K562 (cell line): ENCODE data around the gene ENDOU. TPM values are rescaled to one million over a fixed set of nuclear protein-coding genes. Genes with fewer than 3 reads are reported as not detected.

Experiments
- ATAC-seq: fragments of 200-7000 bp; cut with Tn5 transposase; 3 replicates; pipeline ENCODE4 v1.9.1; 2020; ENCODE audit warnings: moderate library complexity
- BruUV-seq: library from RNA; stranded (reverse); fragments of 400-500 nt; replicated peaks from 2 replicates; lab custom pipeline; 2021; lab: Mats Ljungman, UMichigan
- CTCF ChIA-PET: fragments of 300-600 bp; formaldehyde crosslinking; extraction: SDS; loops from one replicate; lab custom pipeline; 2021; ENCODE audit warnings: low intra/inter-chr PET ratio; lab: Yijun Ruan, JAX
- POLR2A ChIA-PET: fragments of 300-600, 350-650 bp; sonication (Branson Sonifier 250); formaldehyde crosslinking; extraction: SDS; loops from one replicate; lab custom pipeline; 2021; ENCODE audit warnings: antibody characterized with exemption, inconsistent platforms; lab: Yijun Ruan, JAX
- DNase-seq, 4 experiments: peaks; one replicate each; pipeline versions ENCODE4 v3.0.0 to v3.0.0-alpha.2; 2011 to 2018; ENCODE audit warnings: low spot score in 3 of 4, mixed read lengths in 3 of 4; ENCODE audit errors: extremely low read depth in 1 of 4
- FAIRE-seq: peaks from 2 replicates; lab custom pipeline; 2011; peaks lifted over from hg19 to GRCh38; lab: Jason Lieb, UNC
- H2AFZ ChIP-seq: 2 replicates; pipeline ENCODE4 v1.6.0; 2011; ENCODE audit warnings: low read depth, low read length, control low read depth, inconsistent platforms
- H3K27ac ChIP-seq: fragments of 200-600 bp; 3 replicates; pipeline ENCODE4 v1.8.0; 2011; ENCODE audit warnings: low read depth, mild to moderate bottlenecking, control low read depth, inconsistent platforms, low read length, moderate library complexity, mixed read lengths; ENCODE audit errors: extremely low read depth
- H3K27me3 ChIP-seq, 2 experiments: fragments of 300-600 bp in 1 of 2; 2 replicates in 1 of 2; 3 replicates in 1 of 2; pipeline versions ENCODE4 v1.6.0 to v1.8.0; 2011; ENCODE audit warnings: inconsistent platforms in 2 of 2, low read length in 2 of 2, mild to moderate bottlenecking in 1 of 2, mixed read lengths in 1 of 2, moderate library complexity in 1 of 2; ENCODE audit not compliant: control insufficient read depth in 2 of 2, insufficient read depth in 2 of 2
- H3K36me3 ChIP-seq: fragments of 300-600 bp; 3 replicates; pipeline ENCODE4 v1.8.0; 2011; ENCODE audit warnings: mild to moderate bottlenecking, low read length, inconsistent platforms; ENCODE audit not compliant: control insufficient read depth, insufficient read depth
- H3K4me1 ChIP-seq, 2 experiments: fragments of 200-600 bp in 1 of 2; replicated peaks in 1 of 2; 2 replicates in 1 of 2; 3 replicates in 1 of 2; pipeline versions ENCODE4 v1.5.1 to v1.8.0; 2011; ENCODE audit warnings: inconsistent platforms in 2 of 2, low read length in 2 of 2, mild to moderate bottlenecking in 1 of 2, mixed read lengths in 1 of 2, moderate library complexity in 1 of 2; ENCODE audit not compliant: control insufficient read depth in 2 of 2, insufficient read depth in 2 of 2
- H3K4me2 ChIP-seq: 2 replicates; pipeline ENCODE4 v1.6.1; 2011; ENCODE audit warnings: low read length, control low read depth, inconsistent platforms, mixed read lengths; ENCODE audit not compliant: insufficient read depth
- H3K4me3 ChIP-seq: fragments of 200-600 bp; sonication (generic), shearing (Covaris generic); 2 replicates; pipeline ENCODE4 v1.5.1; 2016; ENCODE audit warnings: control low read depth, inconsistent platforms
- H3K79me2 ChIP-seq: fragments of 200-600 bp; 3 replicates; pipeline ENCODE4 v1.8.0; 2011; ENCODE audit warnings: low read length, inconsistent platforms; ENCODE audit not compliant: control insufficient read depth, insufficient read depth
- H3K9ac ChIP-seq, 2 experiments: 2 replicates each; pipeline versions ENCODE4 v1.6.0 to v1.6.1; 2011; ENCODE audit warnings: low read depth in 2 of 2, low read length in 2 of 2, control low read depth in 1 of 2, inconsistent platforms in 1 of 2, mild to moderate bottlenecking in 1 of 2, mixed read lengths in 1 of 2; ENCODE audit not compliant: insufficient read depth in 1 of 2
- H3K9me1 ChIP-seq: one replicate; pipeline ENCODE4 v1.6.0; 2011; ENCODE audit warnings: inconsistent platforms, mild to moderate bottlenecking, low read length, moderate library complexity; ENCODE audit not compliant: control insufficient read depth, insufficient read depth
- H3K9me3 ChIP-seq: replicated peaks from 2 replicates; pipeline ENCODE4 v1.5.1; 2011; ENCODE audit warnings: low read depth, low read length, inconsistent platforms; ENCODE audit not compliant: control insufficient read depth, insufficient read depth
- H4K20me1 ChIP-seq: replicated peaks from 2 replicates; pipeline ENCODE4 v1.6.1; 2011; ENCODE audit warnings: low read length, inconsistent platforms, mixed read lengths; ENCODE audit not compliant: control insufficient read depth, insufficient read depth
- KDM4B ChIP-seq, 2 experiments: fragments of 450-650 bp in 1 of 2; sonication (generic) in 1 of 2; IDR thresholded peaks; 2 replicates each; pipeline ENCODE4 v1.6.1; 2016 to 2017; ENCODE audit warnings: borderline replicate concordance in 2 of 2, antibody characterized with exemption in 1 of 2, low read depth in 1 of 2, mild to moderate bottlenecking in 1 of 2
- WGBS: fragments of 100-300 bp; shearing (Covaris generic); methylation state at CpG from one replicate; pipeline ENCODE4 v1.1.6; 2016; ENCODE audit warnings: low coverage, mixed read lengths; ENCODE audit not compliant: insufficient coverage; ENCODE audit errors: missing lambda C conversion rate; 5-methylcytosine and 5-hydroxymethylcytosine counted together
- in situ Hi-C: fragments of 300-500 bp; cut with MboI; formaldehyde crosslinking; loops from 4 replicates; pipeline ENCODE4 v1.15.0; 2018; ENCODE audit warnings: inconsistent platforms, mixed read lengths
- intact Hi-C: fragments of 100-400 bp; cut with micrococcal nuclease; formaldehyde crosslinking; loops from 2 replicates; pipeline ENCODE4 v1.14.2; 2022
- polyA plus RNA-seq, 8 experiments: library from polyadenylated mRNA; depleted of rRNA in 4 of 8; stranded (reverse) in 5 of 8; unstranded in 3 of 8; fragments of >200 nt; fragmentation: Nextera tagmentation in 2 of 8; fragmentation: Illumina TruSeq in 1 of 8; extraction: Ambion mirVana in 2 of 8; extraction: Trizol in 1 of 8; gene quantifications; 2 replicates each; pipeline versions ENCODE4 v1.2.1 to v1.2.3, GENCODE V29; 2011 to 2014; ENCODE audit warnings: inconsistent platforms in 1 of 8, missing spikeins in 1 of 8
- total RNA-seq, 7 experiments: library from RNA; depleted of rRNA in 6 of 7; stranded (reverse); fragments of >200 nt in 6 of 7; fragmentation: Illumina TruSeq in 2 of 7; extraction: Trizol in 2 of 7; gene quantifications; 2 replicates each; pipeline versions ENCODE4 v1.2.1 to v1.2.3, GENCODE V29; 2011 to 2021; ENCODE audit warnings: low replicate concordance in 1 of 7
- TF ChIP-seq, protein P1 (sequence below): sonication (generic); formaldehyde crosslinking; IDR thresholded peaks from 2 replicates; pipeline ENCODE4 v1.8.0; 2022; ENCODE audit warnings: missing genetic modification reagents, mild to moderate bottlenecking, moderate library complexity, borderline replicate concordance
- TF ChIP-seq, protein P2 (sequence below): sonication (generic); formaldehyde crosslinking; IDR thresholded peaks from 2 replicates; pipeline ENCODE4 v1.8.1; 2023; ENCODE audit warnings: mild to moderate bottlenecking, missing genetic modification reagents

Gene ENDOU
- total and polyA plus RNA-seq, 9 of the 15 experiments (the other 6 are each of a cell fraction or from before 2014, with no cell fraction given) = 0.03 TPM; not detected in 8

DNA sequence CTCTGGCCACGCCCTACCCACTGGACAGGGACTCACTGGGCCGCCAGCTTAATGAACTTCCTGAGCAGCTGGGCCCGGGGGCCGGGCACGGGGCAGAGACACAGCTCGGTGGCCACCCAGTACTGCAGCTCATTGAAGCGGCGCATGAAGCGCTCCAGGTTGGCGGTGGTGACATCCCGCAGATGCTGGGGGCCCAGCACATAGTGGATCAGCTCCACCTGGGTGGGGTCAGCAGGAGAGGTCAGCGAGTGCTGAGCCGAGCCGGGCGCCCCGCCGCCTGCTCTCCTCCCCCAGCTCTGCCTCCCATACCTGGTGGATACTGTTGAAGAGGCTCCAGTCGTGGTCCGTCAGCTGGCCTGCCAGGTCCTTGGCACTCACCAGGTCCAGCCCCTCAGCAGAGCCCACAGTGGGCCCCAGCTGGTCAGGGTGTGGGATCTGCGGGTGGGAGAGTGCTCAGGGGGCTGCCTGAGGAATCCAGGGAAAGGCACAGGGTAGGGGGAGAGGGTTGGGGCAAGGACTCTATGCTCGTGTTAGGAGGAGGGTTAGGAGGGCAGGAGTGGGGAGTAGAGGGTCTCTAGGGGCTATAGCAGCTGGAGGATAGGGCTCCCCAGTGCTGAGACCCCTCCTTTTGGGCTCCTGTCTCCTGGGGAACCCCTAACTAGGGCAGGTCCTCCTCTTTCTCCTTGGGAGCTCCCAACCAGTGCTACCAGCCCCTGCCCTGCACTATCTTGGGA is 15.5 kb upstream of the ENDOU start:
- ChIA-PET CTCF (interaction anchor here (1.1 to 5.5 kb wide), 4 partner anchors 37 to 98 kb away, joined by 3 to 59 read pairs (median 22); no protein-coding TSS in a partner anchor), POLR2A (interaction anchor here (0.5 to 3.8 kb wide), 13 partner anchors 9 to 129 kb away, joined by 3 to 11 read pairs (median 3); partner anchors contain the start of gene ENDOU)
- no peaks in the 10 kb centered on the region for H3K36me3 ChIP-seq
- H3K9ac ChIP-seq = peak overlapping the region in 1 of 2 experiments; percentile 68; a peak in 2 of 4 replicates
- H3K27ac ChIP-seq = no peak overlapping the region
- no peaks in the 10 kb centered on the region for H3K9me3 ChIP-seq
- BruUV-seq = no TSS peak
- H3K79me2 ChIP-seq = no peaks in the 10 kb centered on the region
- ATAC-seq (no peak), FAIRE-seq (no peak), DNase-seq (no peak)
- H2AFZ ChIP-seq = peak overlapping the region; percentile 90; the same call in 1 of the 2 replicates
- H3K27me3 ChIP-seq = peaks cover 6 to 26% of the 10 kb centered on the region in 2 experiments; a peak in 4 of 5 replicates
- no peaks in the 10 kb centered on the region; the same call in 1 of the 2 replicates for H4K20me1 ChIP-seq
- WGBS = 68% methylated on average over 20 of the region's 21 CpGs
- peaks cover 38 to 63% of the 10 kb centered on the region in 2 experiments for H3K4me1 ChIP-seq
- no peak overlapping the region for H3K4me3 ChIP-seq
- in situ Hi-C loops = no loop called here
- TF ChIP-seq, protein P1, sequence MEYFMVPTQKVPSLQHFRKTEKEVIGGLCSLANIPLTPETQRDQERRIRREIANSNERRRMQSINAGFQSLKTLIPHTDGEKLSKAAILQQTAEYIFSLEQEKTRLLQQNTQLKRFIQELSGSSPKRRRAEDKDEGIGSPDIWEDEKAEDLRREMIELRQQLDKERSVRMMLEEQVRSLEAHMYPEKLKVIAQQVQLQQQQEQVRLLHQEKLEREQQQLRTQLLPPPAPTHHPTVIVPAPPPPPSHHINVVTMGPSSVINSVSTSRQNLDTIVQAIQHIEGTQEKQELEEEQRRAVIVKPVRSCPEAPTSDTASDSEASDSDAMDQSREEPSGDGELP (CRISPR knock-in tag) = 0 out of 2 replicates have a peak, but pooled peaks have one; percentile 23
- TF ChIP-seq KDM4B (IDR thresholded peaks at IDR 0.05; ENCODE audit: borderline replicate concordance in 2 of 2, low read depth in 1 of 2) = no peak
- TF ChIP-seq, protein P2, sequence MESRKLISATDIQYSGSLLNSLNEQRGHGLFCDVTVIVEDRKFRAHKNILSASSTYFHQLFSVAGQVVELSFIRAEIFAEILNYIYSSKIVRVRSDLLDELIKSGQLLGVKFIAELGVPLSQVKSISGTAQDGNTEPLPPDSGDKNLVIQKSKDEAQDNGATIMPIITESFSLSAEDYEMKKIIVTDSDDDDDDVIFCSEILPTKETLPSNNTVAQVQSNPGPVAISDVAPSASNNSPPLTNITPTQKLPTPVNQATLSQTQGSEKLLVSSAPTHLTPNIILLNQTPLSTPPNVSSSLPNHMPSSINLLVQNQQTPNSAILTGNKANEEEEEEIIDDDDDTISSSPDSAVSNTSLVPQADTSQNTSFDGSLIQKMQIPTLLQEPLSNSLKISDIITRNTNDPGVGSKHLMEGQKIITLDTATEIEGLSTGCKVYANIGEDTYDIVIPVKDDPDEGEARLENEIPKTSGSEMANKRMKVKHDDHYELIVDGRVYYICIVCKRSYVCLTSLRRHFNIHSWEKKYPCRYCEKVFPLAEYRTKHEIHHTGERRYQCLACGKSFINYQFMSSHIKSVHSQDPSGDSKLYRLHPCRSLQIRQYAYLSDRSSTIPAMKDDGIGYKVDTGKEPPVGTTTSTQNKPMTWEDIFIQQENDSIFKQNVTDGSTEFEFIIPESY = peak; percentile 84
- intact Hi-C loops = no loop called here
- H3K4me2 ChIP-seq = no peak overlapping the region
- H3K9me1 ChIP-seq = no peaks in the 10 kb centered on the region
